ENCODE measurements around the gene PRR27. TPM values are rescaled to one million over a fixed set of nuclear protein-coding genes. Genes with fewer than 3 reads are reported as not detected.

Gene PRR27
- not detected in 2 replicates for total RNA-seq

GRCh38 chr4:70153937-70154336 is at the start of gene PRR27:
PRR27 (plus strand) TSS chr4:70154237; CDS start chr4:70154376, 139 bp downstream.

GRCh38 chr4:70195425-70195824 is 41.4 kb downstream of the PRR27 start, which contains the start of gene ODAM:
ODAM (plus strand) TSS chr4:70195725; CDS start chr4:70196544, 819 bp downstream.

Other genes with a start within 250 kb of the PRR27 start
- not detected in 2 replicates for gene CSN1S1, start 223.2 kb upstream of the PRR27 start, total RNA-seq
- gene CSN2, start 188.5 kb upstream of the PRR27 start, total RNA-seq, result not detected in 2 replicates
- not detected in 2 replicates for gene STATH, start 158.3 kb upstream of the PRR27 start, total RNA-seq
- gene HTN3, start 125.8 kb upstream of the PRR27 start, total RNA-seq, result not detected in 2 replicates
- gene HTN1, start 103.8 kb upstream of the PRR27 start, total RNA-seq, result not detected in 2 replicates
- not detected in 2 replicates for gene ODAM, start 41.5 kb downstream of the PRR27 start, total RNA-seq
- gene FDCSP, start 71.9 kb downstream of the PRR27 start, total RNA-seq, result not detected in 2 replicates
- not detected in 2 replicates for gene CSN3, start 88.4 kb downstream of the PRR27 start, total RNA-seq
- gene CABS1, start 180.7 kb downstream of the PRR27 start, total RNA-seq, result not detected in 2 replicates
- gene SMR3A, start 206.5 kb downstream of the PRR27 start, total RNA-seq, result not detected in 2 replicates
- not detected in 2 replicates for gene SMR3B, start 228.9 kb downstream of the PRR27 start, total RNA-seq
- not detected in 2 replicates for gene OPRPN, start 243.7 kb downstream of the PRR27 start, total RNA-seq